Epithelial cell of esophagus (primary cell): ENCODE data around the gene CRHR1.

Experiments
- DNase-seq: peaks from one replicate; pipeline ENCODE4 v3.0.0; 2010; ENCODE audit warnings: low read depth
- H3K4me3 ChIP-seq: 2 replicates; pipeline ENCODE4 v1.5.1; 2011; ENCODE audit warnings: mild to moderate bottlenecking, low read length, control low read depth
- CTCF ChIP-seq: IDR thresholded peaks from 2 replicates; pipeline ENCODE4 v1.5.1; 2011; ENCODE audit warnings: low read depth, mild to moderate bottlenecking, low read length, control low read depth, inconsistent platforms; ENCODE audit not compliant: insufficient read depth; ENCODE audit errors: missing control alignments

The CRHR1 gene

GRCh38 chr17:45846646-45847045 is 62.5 kb downstream of the CRHR1 start:
- no peak for DNase-seq
- no peak overlapping the region for H3K4me3 ChIP-seq
- TF ChIP-seq CTCF = no peak

DNA sequence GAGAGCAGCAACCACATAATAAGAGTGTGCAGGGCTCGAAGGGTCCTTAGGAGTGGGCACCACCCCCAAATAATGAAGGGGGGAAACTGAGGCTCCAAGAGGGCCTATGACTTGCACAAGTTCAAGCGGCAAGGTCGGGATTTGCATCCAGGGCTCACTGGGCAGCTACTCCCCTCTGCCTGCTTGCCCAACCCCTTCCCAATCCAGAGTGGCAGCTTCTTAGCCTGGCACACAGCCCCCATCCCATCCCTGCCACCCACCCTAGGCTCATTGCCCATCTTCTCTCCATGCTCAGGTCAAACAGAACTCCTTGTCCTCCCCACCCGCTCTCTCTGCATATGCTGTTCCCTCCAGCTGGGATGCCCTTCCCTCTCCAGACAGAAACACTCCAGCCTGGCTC is 63.0 kb downstream of the CRHR1 start:
- DNase-seq = no peak
- no peak overlapping the region for H3K4me3 ChIP-seq
- no peak for TF ChIP-seq CTCF

DNA sequence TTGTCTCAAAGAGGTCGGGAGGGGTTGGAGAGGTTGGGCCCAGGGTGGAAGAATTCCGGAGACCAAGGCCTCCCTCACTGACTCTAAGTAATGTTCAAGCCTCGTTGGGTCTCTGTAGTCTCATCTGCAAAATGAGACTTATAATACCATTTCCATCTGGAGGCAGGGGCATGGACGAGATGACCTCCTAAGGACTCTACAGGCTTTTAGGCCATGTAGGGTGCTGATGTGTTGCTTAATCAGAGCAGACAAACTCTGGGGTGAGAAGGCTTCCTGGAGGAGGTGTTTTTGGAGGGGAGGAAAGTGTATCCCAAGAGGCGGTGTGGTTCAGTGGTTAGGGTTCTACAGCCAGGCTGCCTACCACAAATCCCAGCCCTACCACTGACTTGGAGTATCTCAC is 63.6 kb downstream of the CRHR1 start:
- no peak for DNase-seq
- no peak for TF ChIP-seq CTCF
- no peak overlapping the region for H3K4me3 ChIP-seq

GRCh38 chr17:45848405-45848804 is 64.3 kb downstream of the CRHR1 start:
- no peak overlapping the region for H3K4me3 ChIP-seq
- DNase-seq = no peak
- no peak for TF ChIP-seq CTCF

DNA sequence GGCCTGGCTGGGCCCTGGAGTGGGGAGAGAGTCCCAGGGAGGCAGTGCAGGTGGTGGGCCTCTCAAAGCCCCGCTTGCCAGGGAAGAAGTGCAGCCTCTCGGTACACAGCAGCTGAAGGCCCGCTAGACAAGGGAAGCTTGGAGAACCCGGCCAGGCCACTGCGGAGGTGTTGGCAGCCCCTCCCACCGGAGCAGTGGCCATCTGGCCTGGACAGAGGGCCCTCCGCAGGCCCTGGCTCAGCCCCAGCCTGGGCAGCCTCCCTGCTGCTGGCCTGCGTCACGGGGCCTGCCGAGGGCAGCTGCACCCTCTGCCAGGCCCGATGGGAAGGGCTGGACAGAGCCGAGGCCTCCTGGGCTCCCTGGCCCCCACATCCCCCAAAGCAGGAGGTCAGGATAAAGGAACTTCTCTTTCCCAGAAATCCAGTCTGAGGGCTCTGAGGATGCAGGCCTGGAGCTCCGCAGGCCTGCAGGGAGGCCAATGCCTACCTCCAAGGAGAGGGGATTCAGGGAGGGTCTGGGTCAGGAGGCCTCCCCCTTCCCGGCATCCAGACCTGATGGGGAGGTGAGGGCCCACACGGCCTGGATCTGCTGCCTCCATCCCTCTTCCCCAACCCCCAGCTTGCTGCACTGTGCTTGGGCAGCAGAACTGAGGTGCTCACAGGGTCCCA is 64.9 kb downstream of the CRHR1 start:
- no peak overlapping the region for H3K4me3 ChIP-seq
- no peak for DNase-seq
- no peak for TF ChIP-seq CTCF

DNA sequence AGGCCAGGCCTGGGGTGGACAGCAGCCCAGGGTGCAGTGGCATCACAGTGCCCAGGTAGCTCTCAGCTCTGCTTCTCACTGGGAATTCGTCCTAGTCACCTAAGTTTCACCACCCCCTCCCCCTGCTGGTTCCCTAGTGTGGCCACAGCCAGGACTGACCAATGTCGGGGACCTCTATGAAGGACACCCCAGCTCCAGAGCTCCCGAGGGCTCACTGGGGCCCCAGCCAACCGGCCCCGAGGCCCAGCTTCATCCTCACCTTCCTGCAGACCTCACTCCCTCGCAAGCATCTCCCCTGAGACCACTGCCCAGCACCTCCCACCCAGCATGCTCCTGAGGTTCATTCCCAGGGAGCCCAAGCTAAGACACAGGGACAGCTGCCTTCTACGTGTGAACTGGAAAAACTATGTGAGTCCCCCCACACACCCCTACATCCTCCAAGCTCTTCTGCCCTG is 65.4 kb downstream of the CRHR1 start:
- no peak for TF ChIP-seq CTCF
- DNase-seq = no peak
- H3K4me3 ChIP-seq = no peak overlapping the region

- no peak for DNase-seq
- H3K4me3 ChIP-seq = no peak overlapping the region
- TF ChIP-seq CTCF = no peak
Measured at GRCh38 chr17:45850011-45850410, 65.9 kb downstream of the CRHR1 start.
